ENCODE data around the gene AMER3.

Gene AMER3

GRCh38 chr2:130787841-130788240 is 32.5 kb downstream of the AMER3 start:
- no peaks in the 10 kb centered on the region for H3K79me2 ChIP-seq (ENCODE audit: insufficient read depth, low read depth)
- H4K20me1 ChIP-seq (ENCODE audit: insufficient read depth) = no peaks in the 10 kb centered on the region
- H3K4me1 ChIP-seq (ENCODE audit: low read depth, poor library complexity, severe bottlenecking) = no peaks in the 10 kb centered on the region
- no peak overlapping the region for H2AFZ ChIP-seq (ENCODE audit: low read depth)
- H3K4me2 ChIP-seq = no peak overlapping the region
- no peaks in the 10 kb centered on the region for H3K36me3 ChIP-seq (ENCODE audit: insufficient read depth)
- H3K9ac ChIP-seq = no peak overlapping the region
- no peak for TF ChIP-seq CTCF (conservative IDR thresholded peaks at IDR 0.05; ENCODE audit: low read depth, low read length)
- no peak overlapping the region for H3K4me3 ChIP-seq (IDR thresholded peaks at IDR 0.05; ENCODE audit: insufficient read depth, low read depth, low read length)
- no peaks in the 10 kb centered on the region for H3K27me3 ChIP-seq (ENCODE audit: insufficient read depth, low read depth)
- H3K27ac ChIP-seq = no peak overlapping the region

GRCh38 chr2:130790312-130790711 is 35.0 kb downstream of the AMER3 start:
- Histone ChIP-seq H3K9ac (no peak overlapping the region), H3K79me2 (ENCODE audit: insufficient read depth, low read depth) (no peaks in the 10 kb centered on the region), H3K27me3 (ENCODE audit: insufficient read depth, low read depth) (no peaks in the 10 kb centered on the region), H3K4me1 (ENCODE audit: low read depth, poor library complexity, severe bottlenecking) (no peaks in the 10 kb centered on the region), H3K27ac (no peak overlapping the region), H3K4me2 (no peak overlapping the region), H2AFZ (ENCODE audit: low read depth) (no peak overlapping the region), H3K36me3 (ENCODE audit: insufficient read depth) (no peaks in the 10 kb centered on the region), H3K4me3 (IDR thresholded peaks at IDR 0.05; ENCODE audit: insufficient read depth, low read depth, low read length) (no peak overlapping the region), H4K20me1 (ENCODE audit: insufficient read depth) (no peaks in the 10 kb centered on the region)
- no peak for TF ChIP-seq CTCF (conservative IDR thresholded peaks at IDR 0.05; ENCODE audit: low read depth, low read length)

GRCh38 chr2:130790804-130791616 is 35.7 kb downstream of the AMER3 start:
- H3K79me2 ChIP-seq (ENCODE audit: insufficient read depth, low read depth) = no peaks in the 10 kb centered on the region
- no peak for TF ChIP-seq CTCF (conservative IDR thresholded peaks at IDR 0.05; ENCODE audit: low read depth, low read length)
- no peaks in the 10 kb centered on the region for H3K4me1 ChIP-seq (ENCODE audit: low read depth, poor library complexity, severe bottlenecking)
- no peak overlapping the region for H3K4me3 ChIP-seq (IDR thresholded peaks at IDR 0.05; ENCODE audit: insufficient read depth, low read depth, low read length)
- H2AFZ ChIP-seq (ENCODE audit: low read depth) = no peak overlapping the region
- no peaks in the 10 kb centered on the region for H3K27me3 ChIP-seq (ENCODE audit: insufficient read depth, low read depth)
- H4K20me1 ChIP-seq (ENCODE audit: insufficient read depth) = no peaks in the 10 kb centered on the region
- H3K36me3 ChIP-seq (ENCODE audit: insufficient read depth) = no peaks in the 10 kb centered on the region
- no peak overlapping the region for H3K9ac ChIP-seq
- no peak overlapping the region for H3K4me2 ChIP-seq
- H3K27ac ChIP-seq = no peak overlapping the region

- H3K4me2 ChIP-seq = no peak overlapping the region
- no peaks in the 10 kb centered on the region for H3K27me3 ChIP-seq (ENCODE audit: insufficient read depth, low read depth)
- no peaks in the 10 kb centered on the region for H4K20me1 ChIP-seq (ENCODE audit: insufficient read depth)
- TF ChIP-seq CTCF (conservative IDR thresholded peaks at IDR 0.05; ENCODE audit: low read depth, low read length) = no peak
- no peak overlapping the region for H3K4me3 ChIP-seq (IDR thresholded peaks at IDR 0.05; ENCODE audit: insufficient read depth, low read depth, low read length)
- H3K4me1 ChIP-seq (ENCODE audit: low read depth, poor library complexity, severe bottlenecking) = no peaks in the 10 kb centered on the region
- H3K79me2 ChIP-seq (ENCODE audit: insufficient read depth, low read depth) = no peaks in the 10 kb centered on the region
- no peaks in the 10 kb centered on the region for H3K36me3 ChIP-seq (ENCODE audit: insufficient read depth)
- H3K9ac ChIP-seq = no peak overlapping the region
- H3K27ac ChIP-seq = no peak overlapping the region
- H2AFZ ChIP-seq (ENCODE audit: low read depth) = no peak overlapping the region
Observed at GRCh38 chr2:130791617-130791939, 36.2 kb downstream of the AMER3 start.

Measured in KMS-11 (cell line).